Measurements from ENCODE around the gene GRN. TPM values are rescaled to one million over a fixed set of nuclear protein-coding genes. Genes with fewer than 3 reads are reported as not detected.

GRN gene
- total RNA-seq, 2 experiments from 2014 or later, result 59.7 to 62.4 TPM

GRCh38 chr17:44348234-44348987 is 3.3 kb downstream of the GRN start:
- Mint-ChIP-seq H3K27me3 (no peaks in the 10 kb centered on the region), H3K4me3 (no peak overlapping the region), H3K9me3 (no peaks in the 10 kb centered on the region), H3K4me1 (ENCODE audit: low read depth) (peaks cover 24% of the 10 kb centered on the region), H3K27ac (no peak overlapping the region), H3K36me3 (peaks cover 11% of the 10 kb centered on the region)
- ChIA-PET CTCF (interaction anchor here (0.6 to 5.2 kb wide), 5 partner anchors 10 to 225 kb away, joined by 3 to 32 read pairs (median 8); partner anchors contain the start of gene HDAC5), POLR2A (no interaction called here)
- intact Hi-C loops (cut with micrococcal nuclease), result no loop called here
- peak; percentile 27 for DNase-seq

GRCh38 chr17:44348988-44349364 is 3.9 kb downstream of the GRN start:
- no peak for DNase-seq
- Mint-ChIP-seq H3K9me3 (no peaks in the 10 kb centered on the region), H3K36me3 (peaks cover 11% of the 10 kb centered on the region), H3K4me3 (no peak overlapping the region), H3K27me3 (no peaks in the 10 kb centered on the region), H3K27ac (no peak overlapping the region), H3K4me1 (ENCODE audit: low read depth) (peaks cover 24% of the 10 kb centered on the region)
- intact Hi-C loops (cut with micrococcal nuclease), result no loop called here
- POLR2A ChIA-PET, result no interaction called here
- CTCF ChIA-PET, result interaction anchor here (2.3 to 5.2 kb wide), 3 partner anchors 9 to 139 kb away, joined by 8 to 32 read pairs (median 19); no protein-coding TSS in a partner anchor

GRCh38 chr17:44349553-44350070 is 4.5 kb downstream of the GRN start:
- Mint-ChIP-seq H3K9me3 (no peaks in the 10 kb centered on the region), H3K36me3 (peaks cover 11% of the 10 kb centered on the region), H3K4me3 (no peak overlapping the region), H3K27ac (no peak overlapping the region), H3K4me1 (ENCODE audit: low read depth) (peaks cover 24% of the 10 kb centered on the region), H3K27me3 (no peaks in the 10 kb centered on the region)
- intact Hi-C loops (cut with micrococcal nuclease), result no loop called here
- DNase-seq, result no peak
- CTCF ChIA-PET, result interaction anchor here (0.6 to 5.2 kb wide), 14 partner anchors 8 to 226 kb away, joined by 3 to 32 read pairs (median 4); partner anchors contain the start of genes FAM171A2, HDAC5 and TMUB2
- POLR2A ChIA-PET, result interaction anchor here (1.2 kb wide), 2 partner anchors 129 to 140 kb away, joined by 4 to 5 read pairs; no protein-coding TSS in a partner anchor

GRCh38 chr17:44350733-44351226 is 5.7 kb downstream of the GRN start:
- intact Hi-C loops (cut with micrococcal nuclease), result no loop called here
- POLR2A ChIA-PET, result interaction anchor here (1.2 kb wide), 2 partner anchors 130 to 141 kb away, joined by 4 to 5 read pairs; no protein-coding TSS in a partner anchor

GRCh38 chr17:44351464-44351863 is 6.4 kb downstream of the GRN start:
- no peaks in the 10 kb centered on the region for H3K27me3 Mint-ChIP-seq
- H3K36me3 Mint-ChIP-seq, result peaks cover 11% of the 10 kb centered on the region
- CTCF ChIA-PET, result interaction anchor here (0.6 to 5.2 kb wide), 13 partner anchors 11 to 407 kb away, joined by 3 to 32 read pairs (median 4); partner anchors contain the start of genes FAM171A2 and TMUB2
- no peak for DNase-seq
- H3K9me3 Mint-ChIP-seq, result no peaks in the 10 kb centered on the region
- H3K4me3 Mint-ChIP-seq, result no peak overlapping the region
- intact Hi-C loops (cut with micrococcal nuclease), result no loop called here
- no peak overlapping the region for H3K27ac Mint-ChIP-seq
- H3K4me1 Mint-ChIP-seq (ENCODE audit: low read depth), result peaks cover 10% of the 10 kb centered on the region
- POLR2A ChIA-PET, result no interaction called here

More at GRCh38 chr17:44350733-44351226, 5.7 kb downstream of the GRN start:
- peak; percentile 81 for DNase-seq
- Mint-ChIP-seq H3K9me3 (no peaks in the 10 kb centered on the region), H3K36me3 (peaks cover 11% of the 10 kb centered on the region), H3K27ac (no peak overlapping the region), H3K4me3 (no peak overlapping the region), H3K4me1 (ENCODE audit: low read depth) (peaks cover 17% of the 10 kb centered on the region), H3K27me3 (no peaks in the 10 kb centered on the region)
- CTCF ChIA-PET, result interaction anchor here (0.8 to 5.2 kb wide), 16 partner anchors 9 to 280 kb away, joined by 3 to 32 read pairs (median 4); partner anchors contain the start of genes FAM171A2, HDAC5 and TMUB2

- no peak overlapping the region for H3K27ac Mint-ChIP-seq
- no peak for DNase-seq
- ChIA-PET POLR2A (no interaction called here), CTCF (interaction anchor here (0.6 to 5.2 kb wide), 9 partner anchors 11 to 408 kb away, joined by 3 to 32 read pairs (median 6); partner anchors contain the start of gene FAM171A2)
- no peak overlapping the region for H3K4me3 Mint-ChIP-seq
- no peaks in the 10 kb centered on the region for H3K27me3 Mint-ChIP-seq
- intact Hi-C loops (cut with micrococcal nuclease), result no loop called here
- no peaks in the 10 kb centered on the region for H3K9me3 Mint-ChIP-seq
- peaks cover 10% of the 10 kb centered on the region for H3K4me1 Mint-ChIP-seq (ENCODE audit: low read depth)
- H3K36me3 Mint-ChIP-seq, result peaks cover 11% of the 10 kb centered on the region
These were observed 7.1 kb downstream of the GRN start for GRCh38 chr17:44351961-44352827.

GRCh38 chr17:44352828-44353671 is 7.9 kb downstream of the GRN start:
- Mint-ChIP-seq H3K27ac (no peak overlapping the region), H3K4me3 (peak overlapping the region; percentile 35), H3K27me3 (no peaks in the 10 kb centered on the region), H3K4me1 (ENCODE audit: low read depth) (peaks cover 10% of the 10 kb centered on the region), H3K36me3 (peaks cover 11% of the 10 kb centered on the region), H3K9me3 (no peaks in the 10 kb centered on the region)
- DNase-seq, result no peak
- POLR2A ChIA-PET, result interaction anchor here (1.0 kb wide), 1 partner anchor 132 kb away, joined by 3 read pairs; no protein-coding TSS in a partner anchor
- intact Hi-C loops (cut with micrococcal nuclease), result no loop called here
- CTCF ChIA-PET, result interaction anchor here (0.6 to 2.6 kb wide), 9 partner anchors 8 to 389 kb away, joined by 3 to 15 read pairs (median 5); partner anchors contain the start of genes FAM171A2 and GRN

GRCh38 chr17:44353672-44354331 is 8.7 kb downstream of the GRN start:
- Mint-ChIP-seq H3K9me3 (no peaks in the 10 kb centered on the region), H3K27me3 (no peaks in the 10 kb centered on the region), H3K4me1 (ENCODE audit: low read depth) (peaks cover 4% of the 10 kb centered on the region), H3K36me3 (peaks cover 11% of the 10 kb centered on the region), H3K27ac (no peak overlapping the region), H3K4me3 (peak overlapping the region; percentile 37)
- intact Hi-C loops (cut with micrococcal nuclease), result no loop called here
- peak; percentile 20 for DNase-seq
- POLR2A ChIA-PET, result interaction anchor here (1.0 kb wide), 1 partner anchor 132 kb away, joined by 3 read pairs; no protein-coding TSS in a partner anchor
- CTCF ChIA-PET, result interaction anchor here (0.5 to 2.9 kb wide), 17 partner anchors 8 to 207 kb away, joined by 3 to 15 read pairs (median 5); partner anchors contain the start of genes FAM171A2 and GRN

- POLR2A ChIA-PET, result interaction anchor here (1.0 kb wide), 1 partner anchor 10 kb away, joined by 3 read pairs; the partner anchor contains the start of gene GRN
- no peaks in the 10 kb centered on the region for H3K27me3 Mint-ChIP-seq
- peaks cover 7% of the 10 kb centered on the region for H3K4me1 Mint-ChIP-seq (ENCODE audit: low read depth)
- peak overlapping the region; percentile 63 for H3K4me3 Mint-ChIP-seq
- peak; percentile 61 for DNase-seq
- H3K27ac Mint-ChIP-seq, result no peak overlapping the region
- no peaks in the 10 kb centered on the region for H3K9me3 Mint-ChIP-seq
- CTCF ChIA-PET, result interaction anchor here (0.7 to 2.9 kb wide), 15 partner anchors 8 to 208 kb away, joined by 3 to 15 read pairs (median 5); partner anchors contain the start of genes FAM171A2 and GRN
- intact Hi-C loops (cut with micrococcal nuclease), result no loop called here
- H3K36me3 Mint-ChIP-seq, result peaks cover 11% of the 10 kb centered on the region
These were observed 9.8 kb downstream of the GRN start for GRCh38 chr17:44354582-44355561.
